Stomach (tissue), 9 donors: ENCODE measurements around the gene ASAP2. TPM values are rescaled to one million over a fixed set of nuclear protein-coding genes. Genes with fewer than 3 reads are reported as not detected.
A peak's percentile ranks its signal among the peaks of the same experiment; 100 is the strongest.
"Not testable (repeated sequence)": the region's sequence is repeated elsewhere in the genome, so short reads cannot be mapped to it uniquely, and the experiment has no call there.

Experiments
- DNase-seq, 2 donors: peaks; one replicate each; pipeline versions ENCODE4 v3.0.0 to v3.0.0-alpha.2; 2013 to 2019
- H3K27ac ChIP-seq, 5 donors: fragments of 200-600 bp in 4 of 5; sonication (generic) in 4 of 5; one replicate each; pipeline ENCODE4 v1.5.1; 2013 to 2019; ENCODE audit warnings: mild to moderate bottlenecking in 1 of 5, moderate library complexity in 1 of 5
- H3K27me3 ChIP-seq, 3 donors: fragments of 200-600 bp; sonication (generic); one replicate each; pipeline ENCODE4 v1.5.1; 2017 to 2019; ENCODE audit warnings: mixed run types in 1 of 3
- H3K36me3 ChIP-seq, 4 donors: fragments of 200-600 bp; sonication (generic); 1 replicate in 3 of 4; 2 replicates in 1 of 4; pipeline ENCODE4 v1.5.1; 2016 to 2019
- H3K4me1 ChIP-seq, 4 donors: fragments of 200-600 bp; sonication (generic); one replicate each; pipeline ENCODE4 v1.5.1; 2016 to 2019
- H3K4me3 ChIP-seq, 4 donors: fragments of 200-600 bp; sonication (generic) in 3 of 4; one replicate each; pipeline ENCODE4 v1.5.1; 2016 to 2019; ENCODE audit warnings: mild to moderate bottlenecking in 1 of 4
- H3K9me3 ChIP-seq, 4 donors: fragments of 200-600 bp; sonication (generic); one replicate each; pipeline ENCODE4 v1.5.1; 2016 to 2019
- EP300 ChIP-seq: sonication (generic); formaldehyde crosslinking; IDR thresholded peaks from one replicate; pipeline ENCODE4 v1.6.1; 2017; ENCODE audit warnings: antibody characterized with exemption
- POLR2A ChIP-seq, 4 donors: fragments of 450-650 bp; IDR thresholded peaks; one replicate each; pipeline ENCODE4 v1.6.1; 2016; ENCODE audit warnings: antibody characterized with exemption in 4 of 4, control low read depth in 2 of 4, mild to moderate bottlenecking in 1 of 4, moderate library complexity in 1 of 4
- POLR2AphosphoS5 ChIP-seq, 3 donors: sonication (generic); formaldehyde crosslinking; IDR thresholded peaks; one replicate each; pipeline ENCODE4 v1.6.1; 2016; ENCODE audit warnings: antibody characterized with exemption in 3 of 3
- WGBS, 5 donors: extraction: QIAGEN DNeasy Blood & Tissue Kit in 3 of 5; methylation state at CpG; one replicate each; pipeline versions ENCODE4 v1.1.5 to v1.1.7; 2013 to 2018; 5-methylcytosine and 5-hydroxymethylcytosine counted together
- intact Hi-C: fragments of 100-400 bp; cut with DNase I; formaldehyde crosslinking; loops from one replicate; pipeline ENCODE4 v1.15.1; 2023; ENCODE audit warnings: low total_unique reads
- polyA plus RNA-seq, 3 donors: library from polyadenylated mRNA; stranded (reverse); fragments of 200-250 nt; gene quantifications; one replicate each; pipeline ENCODE4 v1.2.3, GENCODE V29; 2013
- total RNA-seq, 5 donors: library from RNA; depleted of rRNA; stranded (reverse); fragments of >200 nt; gene quantifications; one replicate each; pipeline versions ENCODE4 v1.1.0 to v1.2.3, GENCODE V29; 2014 to 2016
- TF ChIP-seq, protein P1 (sequence below), 7 experiments: fragments of 450-650 bp in 4 of 7; fragments of 200-600 bp in 3 of 7; sonication (generic) in 3 of 7; IDR thresholded peaks; one replicate each; pipeline ENCODE4 v1.5.1; 2016 to 2019; ENCODE audit warnings: antibody characterized with exemption in 7 of 7, control low read depth in 2 of 7, mild to moderate bottlenecking in 1 of 7
- donor health status: healthy with polysubstance abuse.
- donor health status: Bipolar disorder and iron deficiency.
- donor health status: healthy.

The ASAP2 gene
- total and polyA plus RNA-seq, 8 donors, result 9.7 to 55.4 (median 33.7) TPM

DNA sequence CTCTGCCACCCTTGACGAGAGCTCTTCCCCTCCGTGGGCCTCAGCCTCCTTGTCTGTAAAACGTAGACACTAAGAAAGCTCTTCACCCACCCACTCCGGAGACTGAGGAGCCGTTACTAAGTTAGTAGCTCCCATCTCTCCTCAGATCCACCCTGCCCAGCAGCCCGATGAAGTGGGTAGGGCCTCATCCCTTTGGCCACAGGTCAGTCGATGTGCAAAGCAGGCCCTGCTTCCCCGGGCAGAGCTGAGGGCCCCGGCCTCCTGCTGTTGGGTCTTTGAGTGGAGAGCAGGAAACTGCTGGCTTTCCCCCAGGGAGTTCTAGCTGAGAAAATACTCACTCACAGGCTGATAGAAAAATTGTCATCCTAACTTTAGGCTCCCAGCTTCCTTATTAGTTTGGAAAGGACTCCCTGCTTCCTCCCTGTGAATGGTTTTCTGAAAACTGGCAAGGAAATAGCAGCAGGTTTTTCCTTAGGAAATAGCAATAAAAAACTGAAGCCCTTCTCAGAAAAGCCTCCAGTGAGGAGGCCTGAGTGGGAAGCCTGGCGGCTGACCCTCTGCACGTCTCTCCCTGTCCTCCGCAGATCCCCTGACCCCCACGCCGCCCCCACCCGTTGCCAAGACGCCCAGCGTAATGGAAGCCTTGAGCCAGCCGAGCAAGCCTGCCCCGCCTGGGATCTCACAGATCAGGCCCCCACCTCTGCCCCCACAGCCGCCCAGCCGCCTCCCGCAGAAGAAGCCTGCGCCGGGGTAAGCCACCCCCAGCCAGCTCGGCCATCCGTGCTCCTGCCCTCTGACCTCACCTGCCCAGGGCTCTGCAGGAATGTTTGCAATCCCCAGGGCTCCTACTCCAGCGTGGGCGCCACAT is 186.5 kb downstream of the ASAP2 start:
- TF ChIP-seq POLR2AphosphoS5 (IDR thresholded peaks at IDR 0.05) (no peak), POLR2A (IDR thresholded peaks at IDR 0.05) (no peak)
- TF ChIP-seq, protein P1, sequence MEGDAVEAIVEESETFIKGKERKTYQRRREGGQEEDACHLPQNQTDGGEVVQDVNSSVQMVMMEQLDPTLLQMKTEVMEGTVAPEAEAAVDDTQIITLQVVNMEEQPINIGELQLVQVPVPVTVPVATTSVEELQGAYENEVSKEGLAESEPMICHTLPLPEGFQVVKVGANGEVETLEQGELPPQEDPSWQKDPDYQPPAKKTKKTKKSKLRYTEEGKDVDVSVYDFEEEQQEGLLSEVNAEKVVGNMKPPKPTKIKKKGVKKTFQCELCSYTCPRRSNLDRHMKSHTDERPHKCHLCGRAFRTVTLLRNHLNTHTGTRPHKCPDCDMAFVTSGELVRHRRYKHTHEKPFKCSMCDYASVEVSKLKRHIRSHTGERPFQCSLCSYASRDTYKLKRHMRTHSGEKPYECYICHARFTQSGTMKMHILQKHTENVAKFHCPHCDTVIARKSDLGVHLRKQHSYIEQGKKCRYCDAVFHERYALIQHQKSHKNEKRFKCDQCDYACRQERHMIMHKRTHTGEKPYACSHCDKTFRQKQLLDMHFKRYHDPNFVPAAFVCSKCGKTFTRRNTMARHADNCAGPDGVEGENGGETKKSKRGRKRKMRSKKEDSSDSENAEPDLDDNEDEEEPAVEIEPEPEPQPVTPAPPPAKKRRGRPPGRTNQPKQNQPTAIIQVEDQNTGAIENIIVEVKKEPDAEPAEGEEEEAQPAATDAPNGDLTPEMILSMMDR (IDR thresholded peaks at IDR 0.05), result no peak
- WGBS, 5 donors, result 71 to 77% (median 75%) methylated on average over 24 to 28 of the region's 28 CpGs
- H3K36me3 ChIP-seq, result peaks cover 13 to 88% (median 83%) of the 10 kb centered on the region in 4 donors
- peak in 1 of 2 donors; percentile 51 for DNase-seq
- H3K27me3 ChIP-seq, result no peaks in the 10 kb centered on the region
- intact Hi-C loops, result no loop called here
- H3K27ac ChIP-seq, result peak overlapping the region in 4 of 5 donors; percentile 20 to 63 (median 42)
- H3K4me3 ChIP-seq, result no peak overlapping the region
- H3K9me3 ChIP-seq, result no peaks in the 10 kb centered on the region
- H3K4me1 ChIP-seq, result no peaks in the 10 kb centered on the region

DNA sequence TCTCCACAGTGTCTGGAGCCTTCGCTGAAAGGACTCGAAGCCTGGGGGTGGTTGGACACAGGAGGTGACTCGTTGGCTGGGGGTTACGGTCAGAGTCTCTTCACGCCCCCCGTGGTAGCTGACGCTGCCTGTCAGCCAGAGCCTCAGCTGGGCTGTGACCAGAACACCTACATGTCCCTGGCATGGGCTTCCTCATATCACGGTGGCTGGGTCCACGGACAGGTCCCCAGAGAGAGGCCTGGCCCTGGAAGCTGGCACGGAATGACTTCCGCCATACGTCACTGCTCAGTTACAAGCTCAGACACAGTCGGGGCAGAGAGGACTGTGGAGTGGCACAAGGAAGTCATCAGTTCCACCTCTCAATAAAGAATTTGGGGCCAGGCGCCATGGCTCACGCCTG is 188.2 kb downstream of the ASAP2 start:
- Histone ChIP-seq H3K27me3 (no peaks in the 10 kb centered on the region), H3K36me3 (peaks cover 5 to 80% (median 77%) of the 10 kb centered on the region in 4 donors), H3K4me1 (peaks cover 0 to 4% (median 0%) of the 10 kb centered on the region in 4 donors), H3K4me3 (no peak overlapping the region), H3K9me3 (no peaks in the 10 kb centered on the region), H3K27ac (no peak overlapping the region)
- TF ChIP-seq EP300 (no peak), POLR2AphosphoS5 (IDR thresholded peaks at IDR 0.05) (no peak), POLR2A (IDR thresholded peaks at IDR 0.05) (no peak)
- TF ChIP-seq, protein P1 (IDR thresholded peaks at IDR 0.05), result no peak
- intact Hi-C loops, result no loop called here
- no peak for DNase-seq
- WGBS, 5 donors, result 91 to 98% (median 96%) methylated on average over 9 to 15 of the region's 15 CpGs

DNA sequence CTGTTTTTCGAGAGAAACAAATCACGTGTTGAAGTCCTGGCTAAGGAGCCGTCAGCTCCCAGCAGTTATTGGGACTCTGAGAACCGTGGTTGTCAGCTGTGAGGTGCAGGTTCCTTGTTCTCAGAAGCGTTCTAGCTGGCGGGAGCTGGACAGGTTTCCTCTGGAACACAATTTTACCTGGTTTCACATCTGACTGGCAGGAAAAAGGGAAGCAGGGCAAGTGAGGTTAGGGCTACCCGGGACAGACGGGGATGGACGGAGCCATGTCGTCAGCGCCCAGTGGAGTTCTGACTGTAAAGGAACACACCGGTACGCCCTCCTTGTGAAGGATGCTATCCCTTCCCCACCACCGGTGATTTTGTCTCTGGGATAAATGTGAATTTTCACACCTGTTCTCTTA is 190.6 kb downstream of the ASAP2 start:
- H3K36me3 ChIP-seq, result peaks cover 13 to 77% (median 75%) of the 10 kb centered on the region in 4 donors
- no peak overlapping the region for H3K27ac ChIP-seq
- H3K27me3 ChIP-seq, result no peaks in the 10 kb centered on the region
- no peak overlapping the region for H3K4me3 ChIP-seq
- TF ChIP-seq, protein P1 (IDR thresholded peaks at IDR 0.05), result no peak
- TF ChIP-seq EP300 (no peak), POLR2A (IDR thresholded peaks at IDR 0.05) (no peak), POLR2AphosphoS5 (IDR thresholded peaks at IDR 0.05) (no peak)
- intact Hi-C loops, result no loop called here
- no peak for DNase-seq
- H3K4me1 ChIP-seq, result peaks cover 0 to 7% (median 2%) of the 10 kb centered on the region in 4 donors
- no peaks in the 10 kb centered on the region for H3K9me3 ChIP-seq
- whole genome bisulfite sequencing, 5 donors, result 92 to 97% (median 95%) methylated on average over 14 of the region's 14 CpGs

DNA sequence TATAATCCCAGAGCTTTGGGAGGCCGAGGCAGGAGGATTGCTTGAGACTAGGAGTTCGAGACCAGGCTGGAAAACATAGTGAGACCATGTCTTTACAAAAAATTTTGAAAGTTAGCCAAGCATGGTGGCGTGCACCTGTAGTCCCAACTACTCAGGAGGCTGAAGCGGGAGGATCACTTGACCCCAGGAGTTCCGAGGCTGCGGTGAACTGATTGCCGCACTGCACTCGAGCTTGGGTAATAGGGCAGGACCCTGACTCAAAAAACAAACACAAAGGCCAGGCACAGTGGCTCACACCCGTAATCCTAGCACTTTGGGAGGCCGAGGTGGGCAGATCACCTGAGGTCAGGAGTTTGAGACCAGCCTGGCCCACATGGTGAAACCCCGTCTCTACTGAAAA is 191.6 kb downstream of the ASAP2 start:
- intact Hi-C loops, H3K4me1 ChIP-seq, DNase-seq, H3K27me3 ChIP-seq, H3K4me3 ChIP-seq, H3K9me3 ChIP-seq: not testable (repeated sequence)
- Histone ChIP-seq H3K36me3 (peaks cover 13 to 79% (median 74%) of the 10 kb centered on the region in 4 donors), H3K27ac (peak overlapping the region in 2 of 5 donors; percentile 42 to 72)
- 91 to 97% (median 95%) methylated on average over 8 to 11 of the region's 11 CpGs for whole genome bisulfite sequencing, 5 donors
